Stimulated activated CD4-positive, alpha-beta T cell treated with anti-CD3 and anti-CD28 coated beads, Interleukin-15, amount 100 ng/mL, for 48 hours (primary cell): Measurements from ENCODE around the gene PHF19.

Experiments used
- DNase-seq, 2 donors: peaks; one replicate each; pipeline ENCODE4 v3.0.0-alpha.2; 2020; ENCODE audit warnings: low read depth in 2 of 2

Gene PHF19

DNA sequence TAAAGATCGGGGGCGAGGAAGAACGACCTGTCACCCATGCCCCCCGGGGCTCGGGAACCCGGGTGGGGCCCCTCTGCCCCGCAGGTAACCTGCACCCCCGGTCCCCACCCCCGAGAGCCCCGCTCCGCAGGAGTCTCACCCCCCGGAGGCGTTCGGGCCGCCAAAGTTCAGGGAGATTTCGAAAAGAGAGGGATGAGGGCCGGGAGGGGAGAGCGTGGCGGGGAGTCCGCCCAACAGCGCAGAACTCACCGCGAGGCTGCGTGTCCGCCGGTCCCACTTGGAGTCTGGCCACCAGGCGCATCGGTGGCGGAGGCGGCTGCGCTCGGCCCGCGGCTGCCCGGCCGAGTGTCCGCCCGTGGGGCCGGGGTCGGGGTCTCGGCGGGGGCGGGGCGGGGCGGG, at the start of gene PHF19:
TSS of gene PHF19 (minus strand) at position 347 of the 399 bp plus-strand sequence. CDS start 2,447 bp downstream, outside the sequence.
- no peak for DNase-seq

DNA sequence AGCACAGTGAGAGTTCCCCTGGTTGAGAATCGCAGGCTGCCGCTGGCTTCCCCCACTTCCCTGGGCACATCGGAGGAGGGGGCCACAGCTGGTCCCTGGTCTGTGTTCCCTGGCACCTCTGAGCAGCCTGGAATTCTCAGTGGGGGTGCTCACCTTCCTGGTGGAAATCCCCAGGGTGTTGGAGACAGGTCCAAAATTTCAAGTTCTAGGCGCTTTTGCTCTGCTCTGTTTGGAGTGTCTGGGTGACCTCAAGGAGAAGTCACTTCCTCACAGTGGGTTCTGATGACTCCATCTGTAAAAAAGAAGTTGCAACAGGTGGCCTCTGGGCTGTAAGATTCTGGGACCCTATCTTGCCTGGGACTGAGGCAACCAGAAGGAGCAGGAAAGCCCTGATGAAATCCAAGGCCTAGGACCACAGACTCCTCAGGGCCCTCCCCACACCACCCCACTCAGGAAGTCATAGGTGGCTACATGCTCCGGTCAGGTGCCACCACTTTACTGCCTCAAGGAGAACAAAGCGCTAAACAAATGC, 49.5 kb upstream of the PHF19 start, which contains the start of gene TRAF1:
TSS of gene TRAF1 (minus strand) at position 400 of the 532 bp plus-strand sequence. CDS start 721 bp downstream, outside the sequence.
- DNase-seq, result no peak

DNA sequence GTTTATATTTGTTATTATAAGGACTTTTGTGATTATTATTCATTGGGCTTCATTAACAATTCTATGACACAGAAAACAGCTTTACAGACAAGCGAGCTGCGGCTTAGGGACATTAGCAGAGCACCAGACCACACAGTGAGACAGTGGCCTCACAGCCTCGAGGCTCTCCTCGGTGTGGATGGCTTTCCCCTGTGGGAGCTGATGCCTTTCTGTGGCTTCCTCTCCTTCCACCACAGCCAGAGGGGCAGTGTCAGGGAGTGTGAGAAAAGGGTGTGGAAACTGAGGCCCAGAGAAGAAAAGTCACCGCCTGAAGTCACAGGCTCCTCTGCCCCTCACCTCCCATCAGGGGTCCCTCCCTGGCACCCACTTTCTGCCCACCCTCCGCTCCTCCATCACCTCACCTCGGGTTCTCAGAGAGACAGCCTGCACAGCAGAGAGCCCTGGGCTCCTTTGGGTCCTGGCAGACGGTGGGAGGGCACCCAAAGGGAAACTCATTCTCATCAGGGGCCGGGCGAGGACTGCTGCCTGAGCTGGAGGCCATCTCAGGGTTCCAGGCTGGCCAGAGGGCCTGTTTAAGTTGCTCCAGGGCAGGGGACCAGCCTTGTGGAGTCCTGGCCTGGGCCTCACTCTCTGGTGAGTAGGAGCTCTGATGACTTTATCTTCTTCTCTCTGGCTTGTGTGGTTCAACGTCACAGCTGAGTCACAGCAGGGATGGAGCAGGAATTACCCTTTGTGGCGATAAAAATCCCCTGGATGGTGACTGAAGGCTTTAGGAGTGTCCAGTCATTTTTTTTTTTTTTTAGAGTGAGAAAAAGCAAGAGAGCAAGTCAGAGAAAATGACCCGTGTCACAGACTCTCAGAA, 48.8 kb upstream of the PHF19 start:
- peak; percentile 81 to 83 for DNase-seq

DNA sequence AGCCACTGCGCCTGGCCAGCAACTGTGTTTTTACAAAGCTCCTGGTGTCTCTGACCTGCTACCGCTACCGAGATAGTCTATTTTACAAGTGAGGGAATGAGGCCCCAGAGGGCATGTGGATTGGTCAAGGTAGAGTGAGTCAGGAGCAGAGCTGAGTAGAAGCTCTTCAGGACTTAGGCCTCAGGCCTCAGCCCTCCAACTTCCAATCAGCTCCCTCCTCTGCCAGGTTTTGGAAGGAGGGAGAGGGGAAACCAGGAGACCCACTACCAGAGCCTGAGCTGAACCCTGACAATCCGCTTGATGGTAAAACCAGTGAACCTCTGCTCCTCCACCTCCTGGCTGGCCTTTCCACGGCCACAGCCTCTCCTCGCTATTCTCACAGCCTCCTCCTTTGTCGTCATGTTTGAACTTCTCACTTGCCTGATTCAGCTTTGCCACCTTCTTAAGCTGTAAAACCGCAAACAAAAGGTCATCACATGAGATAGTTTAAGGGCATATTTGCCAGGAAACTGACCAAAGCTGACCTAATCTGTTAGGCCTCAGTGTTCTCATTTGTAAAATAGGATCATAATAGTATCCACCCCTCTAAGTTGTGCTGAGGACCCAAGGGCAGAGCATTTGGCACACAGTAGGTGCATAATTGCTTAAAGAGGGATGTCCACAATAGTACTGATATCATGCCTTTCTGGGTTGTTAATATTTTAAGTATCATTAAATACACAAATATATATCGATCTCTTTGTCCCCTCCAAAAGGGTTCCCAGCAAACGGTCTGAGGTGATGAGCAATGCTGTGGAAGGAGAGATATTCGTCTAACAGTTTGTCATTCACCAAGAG, 47.9 kb upstream of the PHF19 start:
- DNase-seq, result no peak

DNA sequence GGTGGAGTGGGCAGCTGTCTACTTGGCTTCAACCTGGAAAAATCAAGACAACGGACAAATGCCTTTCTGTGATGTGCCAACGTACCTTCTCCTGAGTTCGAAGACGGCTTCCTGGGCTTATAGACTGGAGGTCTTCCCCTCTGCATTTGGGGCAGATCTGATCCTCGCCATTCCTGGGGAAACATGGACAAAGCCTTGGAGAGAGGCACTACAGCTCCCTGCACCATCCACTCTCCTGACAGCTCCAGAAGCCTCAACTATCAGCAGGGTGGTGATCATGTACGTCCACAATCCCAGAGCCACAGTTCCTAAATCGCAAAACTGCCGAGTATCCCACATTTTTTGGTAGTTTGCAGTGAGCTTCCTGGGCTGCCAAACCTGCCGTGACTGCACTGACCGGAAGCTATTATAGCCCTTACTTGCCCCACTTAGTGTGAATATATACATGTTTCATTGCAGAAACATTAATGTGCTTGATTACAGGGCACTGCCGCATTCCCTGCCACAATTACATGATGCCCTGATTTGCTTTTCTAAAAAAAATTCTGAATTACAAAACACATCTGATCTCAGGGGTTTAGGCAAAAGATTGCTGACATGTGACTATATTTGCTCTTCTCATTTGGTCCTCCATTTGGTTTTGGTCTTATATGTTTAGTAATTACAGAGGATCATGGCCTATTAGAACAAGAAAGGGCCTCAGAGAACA, 46.8 kb upstream of the PHF19 start:
- no peak for DNase-seq

DNA sequence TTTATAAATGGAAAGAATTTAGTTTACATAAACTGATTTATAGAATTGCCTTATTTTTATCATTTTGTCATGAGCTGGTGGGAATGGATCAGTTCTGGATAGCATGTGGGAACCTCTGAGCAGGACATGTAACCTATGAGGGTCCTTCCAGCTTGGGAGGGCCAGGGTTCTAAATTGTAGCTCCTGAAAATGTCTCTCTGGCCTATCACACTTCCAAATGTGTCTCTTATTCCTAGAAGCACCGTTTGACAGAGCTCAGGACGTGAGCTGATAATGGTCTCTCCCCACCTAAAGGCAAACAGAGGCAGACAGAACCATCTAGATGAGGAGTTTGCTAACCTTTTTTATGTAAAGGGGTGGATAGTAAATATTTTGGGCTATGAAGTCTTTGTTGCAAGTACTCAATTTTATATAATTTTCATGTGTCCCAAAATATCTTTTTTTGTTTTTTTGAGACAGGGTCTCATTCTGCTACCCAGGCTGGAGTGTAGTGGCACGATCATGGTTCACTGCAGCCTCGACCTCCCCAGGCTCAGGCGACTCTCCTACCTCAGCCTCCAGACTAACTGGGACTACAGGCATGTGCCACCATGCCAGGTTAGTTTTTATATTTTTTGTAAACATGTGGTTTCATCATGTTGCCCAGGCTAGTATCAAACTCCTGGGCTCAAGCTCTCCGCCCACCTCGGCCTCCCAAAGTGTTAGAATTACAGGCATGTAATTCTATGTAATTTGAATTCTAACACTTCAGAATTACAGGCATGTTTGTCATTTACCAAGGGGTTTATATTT, 45.6 kb upstream of the PHF19 start:
- DNase-seq, result no peak

DNA sequence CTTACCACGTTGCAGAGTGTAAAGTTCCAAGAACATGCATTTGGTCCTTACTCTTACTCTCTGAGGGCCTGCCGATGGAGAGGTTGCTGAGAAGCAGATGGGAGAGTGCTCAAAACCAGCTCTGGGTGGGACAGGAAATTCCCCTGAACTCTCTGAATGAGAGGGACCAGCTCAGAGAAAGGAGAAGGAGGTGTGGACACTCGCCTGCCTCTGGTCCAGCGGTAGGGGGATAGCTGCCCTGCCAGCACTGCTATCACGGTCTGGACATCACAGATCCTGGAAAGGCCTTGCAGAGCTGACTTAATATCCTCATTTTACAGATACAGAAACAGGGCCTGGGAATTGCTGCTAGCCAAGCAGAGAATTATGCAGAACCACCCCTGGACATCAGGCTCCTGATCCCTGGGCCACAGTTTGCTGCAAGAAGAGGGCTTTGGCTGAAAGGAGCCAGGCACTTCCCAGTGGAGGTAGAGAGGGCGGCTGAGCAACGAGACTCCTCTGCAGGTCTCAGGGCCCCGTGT, 44.7 kb upstream of the PHF19 start:
- DNase-seq, result no peak

DNA sequence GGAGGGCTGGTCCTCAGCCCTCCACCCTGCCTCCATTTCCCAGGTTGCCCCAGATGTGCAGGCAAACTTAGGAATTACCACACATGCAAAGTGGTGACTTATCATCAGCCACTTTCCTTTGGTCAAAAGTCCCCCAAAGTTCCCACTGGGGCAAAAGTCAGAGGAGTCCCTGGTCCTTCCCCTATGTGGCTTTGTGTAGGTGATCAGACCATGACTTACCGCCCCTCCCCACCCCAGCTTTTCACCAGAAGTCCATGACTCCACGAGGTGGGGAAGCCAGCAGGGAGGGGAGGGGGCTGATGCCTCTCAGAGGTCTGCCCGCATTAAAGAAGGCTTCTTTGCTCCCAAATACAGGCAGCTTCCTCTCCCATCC, 43.8 kb upstream of the PHF19 start:
- DNase-seq, result no peak

DNA sequence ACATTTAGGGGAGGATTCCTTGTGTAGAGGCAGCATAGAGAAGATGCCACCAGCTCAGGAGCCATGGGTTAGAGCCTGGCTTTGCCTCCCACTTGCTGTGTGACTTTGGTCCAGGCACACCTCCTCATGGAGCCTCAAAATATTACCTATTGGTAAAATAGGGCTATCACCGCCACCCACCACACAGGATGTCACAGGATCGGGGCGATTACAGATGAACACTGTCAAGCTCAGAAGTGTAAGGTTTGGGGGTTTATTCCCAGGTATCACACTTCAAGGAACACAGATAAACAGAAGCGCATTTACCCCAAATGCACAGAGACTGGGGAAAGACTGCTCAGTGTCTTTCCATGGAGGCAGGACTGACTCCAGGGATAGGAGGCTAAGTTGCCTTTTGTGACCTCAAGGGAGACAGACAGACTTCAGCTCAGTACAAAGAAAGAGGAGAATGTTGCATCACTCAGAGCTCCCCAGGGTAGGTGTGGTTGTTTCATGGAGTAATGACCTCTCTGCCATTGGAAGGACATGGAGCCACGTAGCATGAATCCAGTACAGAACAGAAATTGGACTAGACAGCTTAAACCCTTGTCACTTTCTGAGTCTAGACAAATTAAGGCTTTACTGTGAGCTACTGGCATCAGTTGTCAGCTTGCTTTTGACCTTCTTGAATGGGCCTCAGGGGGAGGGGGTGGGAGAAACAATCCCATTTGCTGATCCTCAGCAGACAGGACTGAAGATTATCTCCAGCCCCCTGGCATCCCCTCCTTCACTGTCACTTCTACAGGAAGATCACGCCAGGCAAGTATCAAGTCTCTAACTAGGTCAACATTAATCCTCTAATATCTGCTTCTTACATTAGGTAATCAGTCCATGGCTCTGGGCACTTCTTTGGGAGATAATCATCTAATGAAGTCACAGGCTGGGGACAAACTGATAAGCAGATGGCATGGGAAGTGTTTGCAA, 43.1 kb upstream of the PHF19 start:
- no peak for DNase-seq

DNA sequence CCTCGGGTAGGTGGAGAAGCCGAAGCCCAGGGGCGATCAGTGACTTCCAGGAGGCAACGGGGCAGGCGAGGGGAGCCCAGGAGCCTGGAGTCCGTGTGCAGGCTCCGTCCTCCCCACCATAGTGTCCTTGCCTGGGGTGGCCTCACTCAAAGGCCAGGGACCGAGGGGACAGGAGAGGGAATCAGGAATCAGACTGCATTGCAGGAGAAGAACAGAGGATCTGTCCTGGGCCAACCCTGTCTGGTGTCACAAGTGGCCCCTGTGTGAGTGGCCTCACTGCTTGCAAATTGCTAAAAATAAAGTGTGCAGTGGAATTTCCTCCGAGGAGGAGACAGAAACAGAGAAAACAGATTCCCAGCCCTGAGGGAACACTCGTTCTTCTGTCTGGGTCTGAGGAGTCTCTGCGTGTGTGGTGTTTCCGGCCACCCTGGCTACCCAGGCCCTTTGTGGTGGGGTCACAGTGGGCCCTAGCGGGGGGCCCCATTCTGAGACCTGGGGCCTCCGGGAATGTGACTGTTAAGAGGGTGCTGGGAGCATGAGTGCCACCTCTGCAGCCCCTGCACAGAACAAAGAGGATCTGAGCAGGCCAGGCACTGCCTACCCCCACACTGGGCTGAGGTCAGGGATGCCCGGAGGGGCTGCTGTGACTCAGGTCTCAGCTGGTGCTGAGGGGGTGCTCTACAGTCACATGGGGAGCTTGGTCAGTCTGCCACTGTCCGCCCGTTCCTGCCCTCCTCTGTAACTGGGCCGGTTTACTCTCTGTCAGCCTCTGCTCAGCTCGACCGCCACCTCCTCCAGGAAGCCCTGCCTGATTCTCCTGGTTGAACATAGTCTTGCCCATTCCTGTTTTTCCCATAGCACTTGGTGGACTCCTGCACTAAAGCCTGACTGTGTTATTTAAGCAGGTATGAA, 42.2 kb upstream of the PHF19 start:
- no peak for DNase-seq

DNA sequence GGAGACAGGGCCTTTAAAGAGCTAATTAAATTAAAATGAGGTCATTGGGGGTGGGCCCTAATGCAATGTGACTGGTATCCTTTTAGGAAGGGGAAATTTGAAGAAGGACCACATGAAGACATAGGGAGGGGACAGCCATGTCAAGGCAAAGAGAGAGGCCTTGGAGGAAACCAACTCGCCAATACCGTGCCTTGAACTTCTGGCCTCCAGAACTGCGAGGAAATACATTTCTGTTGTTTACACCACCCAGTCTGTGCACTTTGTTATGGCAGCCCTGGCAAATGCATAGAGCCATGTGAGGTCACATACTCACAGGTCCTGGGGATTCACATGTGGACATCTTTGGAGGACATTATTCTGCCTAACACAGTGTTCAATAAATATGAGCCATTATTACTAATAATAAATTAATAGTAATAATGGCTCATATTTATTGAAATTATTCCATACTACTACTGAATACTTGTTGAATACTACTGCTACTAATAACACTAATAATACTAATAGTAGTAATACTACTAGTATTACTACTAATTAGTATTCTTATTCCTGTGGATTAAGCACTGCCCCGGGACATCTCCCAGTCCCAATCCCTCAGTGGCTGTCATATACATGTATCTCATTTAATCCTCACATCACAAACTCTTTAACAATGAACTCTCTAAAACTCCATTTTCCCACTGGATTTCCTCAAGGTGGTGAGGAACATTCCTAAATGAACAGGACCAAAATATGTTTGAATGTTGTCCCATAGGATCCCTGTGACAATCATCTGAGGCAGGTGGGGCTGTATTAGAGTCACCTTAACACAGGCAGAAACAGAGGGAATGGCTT, 41.2 kb upstream of the PHF19 start:
- no peak for DNase-seq

DNA sequence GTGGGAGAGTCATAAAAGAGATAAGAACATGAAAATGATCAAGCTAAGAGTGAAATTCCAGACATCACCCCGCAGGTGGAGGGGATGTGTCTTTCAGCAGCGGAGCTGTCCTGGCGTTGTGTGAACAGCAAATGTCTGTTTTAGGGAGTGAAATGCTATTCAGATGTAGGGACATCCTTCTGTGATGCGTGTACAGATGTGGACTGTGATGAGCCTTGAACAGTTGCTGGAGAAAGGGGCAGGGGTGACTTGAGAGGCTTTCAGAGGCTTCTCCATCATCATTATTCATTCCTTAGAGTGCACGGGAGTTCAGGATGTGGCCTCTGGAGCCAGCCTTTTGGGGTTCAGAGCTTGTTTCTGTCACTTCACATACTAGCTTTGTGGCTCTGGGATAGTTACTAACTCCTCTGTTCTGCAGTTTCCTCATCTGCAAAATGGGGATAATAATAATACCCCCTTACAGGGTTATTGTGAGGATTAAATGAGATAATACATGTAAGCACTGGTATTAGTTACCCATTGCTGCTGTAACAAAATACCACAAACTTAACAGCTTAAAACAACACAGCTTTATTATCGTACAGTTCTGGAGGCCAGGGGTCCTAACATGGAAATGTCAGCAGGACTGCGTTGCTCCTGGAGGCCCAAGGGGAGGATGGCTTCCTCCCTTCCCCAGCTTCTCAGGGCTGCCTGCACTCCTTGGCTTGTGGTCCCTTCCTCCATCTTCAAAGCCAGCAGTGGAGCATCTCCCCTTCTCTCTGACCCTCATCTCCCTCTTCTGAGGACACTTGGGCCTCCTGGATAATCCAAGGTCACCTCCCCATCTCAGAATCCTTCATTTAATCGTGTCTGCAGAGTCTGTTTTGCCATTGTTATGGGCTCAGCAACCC, 40.2 kb upstream of the PHF19 start:
- DNase-seq, result no peak

DNA sequence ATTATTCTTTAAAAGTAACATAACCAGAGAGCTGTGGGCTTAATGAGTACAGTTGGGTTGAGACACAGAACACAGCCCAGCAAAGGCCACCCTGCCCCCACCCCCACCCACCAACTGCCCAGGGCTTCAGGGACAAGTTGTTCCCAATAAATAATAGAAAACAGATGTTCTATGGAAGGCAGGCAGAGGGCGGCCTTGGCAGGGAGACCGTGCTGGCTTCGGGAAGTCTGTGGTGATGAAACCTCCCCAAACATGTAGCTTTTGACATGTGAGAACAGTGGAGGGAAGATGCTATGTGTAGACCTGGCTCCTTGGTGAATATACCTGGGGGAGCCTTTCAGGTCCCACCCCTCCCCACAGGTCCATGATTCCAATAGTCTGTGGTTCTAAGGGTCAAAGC, 39.6 kb upstream of the PHF19 start:
- no peak for DNase-seq

DNA sequence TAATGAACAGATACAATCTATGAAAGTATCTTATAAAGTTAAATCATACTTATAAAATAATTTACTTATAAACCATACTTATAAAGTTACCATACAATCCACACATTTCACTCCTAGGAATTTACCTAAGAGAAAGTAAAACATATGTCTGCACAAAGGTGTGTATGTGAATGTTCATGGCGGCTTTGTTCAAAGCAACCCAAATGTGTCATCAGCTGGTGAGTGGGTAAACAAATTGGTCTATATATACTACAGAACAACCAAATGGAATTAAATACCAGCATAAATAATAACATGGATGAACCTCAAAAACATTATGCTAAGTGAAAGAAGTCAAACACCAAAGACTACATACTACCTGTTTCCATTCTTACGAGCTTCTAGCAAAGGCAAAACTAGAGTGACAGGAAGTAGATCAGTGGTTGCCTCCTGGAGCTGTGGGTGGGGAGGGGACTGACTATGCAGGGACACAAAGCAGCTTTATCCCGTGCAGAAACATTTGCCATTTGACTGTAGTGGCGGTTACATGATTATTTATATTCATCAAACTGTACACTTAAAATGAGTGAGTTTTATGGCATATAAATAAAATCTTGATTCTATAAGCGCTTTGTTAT, 39.0 kb upstream of the PHF19 start:
- DNase-seq, result no peak

DNA sequence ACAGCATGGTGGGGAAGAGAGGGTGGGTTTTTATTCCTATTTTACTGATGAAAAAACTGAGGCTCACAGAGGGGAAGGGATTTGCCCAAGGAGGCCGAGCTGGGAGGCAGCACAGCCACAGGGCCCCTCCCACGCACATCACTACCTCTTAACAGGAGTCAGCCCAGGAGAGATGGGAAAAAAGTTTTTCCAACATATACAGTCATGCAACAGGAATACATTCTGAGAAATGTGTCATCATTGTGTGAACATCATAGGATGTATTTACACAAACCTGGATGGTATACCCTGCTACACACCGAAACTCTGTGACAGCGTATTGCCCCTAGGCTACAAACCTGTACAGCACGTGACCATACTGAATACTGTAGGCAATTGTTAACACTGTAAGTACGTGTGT, 38.0 kb upstream of the PHF19 start:
- no peak for DNase-seq

DNA sequence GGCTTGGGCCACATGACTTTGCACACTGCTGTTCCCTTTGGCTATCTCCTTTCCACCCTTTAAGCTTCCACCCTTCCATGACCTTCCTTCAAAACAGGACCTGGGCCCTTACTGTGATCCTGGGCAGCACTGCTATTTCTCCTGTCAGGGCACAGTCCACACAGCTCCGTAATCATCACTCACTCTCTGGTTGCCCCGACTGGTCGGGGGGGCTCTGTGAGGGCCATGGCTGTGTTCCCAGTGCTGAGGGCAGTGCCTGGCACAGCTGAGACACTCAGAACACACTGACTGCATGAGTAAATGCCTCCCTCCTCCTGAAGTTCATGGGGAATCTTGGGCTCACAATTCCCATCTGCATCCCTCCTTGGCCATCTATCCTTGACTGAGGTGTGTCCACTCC, 37.4 kb upstream of the PHF19 start:
- no peak for DNase-seq
